HepG2 (cell line): ENCODE measurements around the gene CHCT1. TPM values are rescaled to one million over a fixed set of nuclear protein-coding genes. Genes with fewer than 3 reads are reported as not detected.

Experiments used
- HDAC2 ChIP-seq: sonication (generic); formaldehyde crosslinking; IDR thresholded peaks from 2 replicates; pipeline ENCODE4 v1.4.0; 2020; ENCODE audit warnings: missing genetic modification reagents
- HMG20B ChIP-seq: conservative IDR thresholded peaks from 2 replicates; pipeline ENCODE4 v1.6.1; 2016; ENCODE audit warnings: missing genetic modification reagents, missing compliant biosample characterization
- NR2C2 ChIP-seq: sonication (generic); formaldehyde crosslinking; IDR thresholded peaks from 2 replicates; pipeline ENCODE4 v1.4.0; 2020; ENCODE audit warnings: missing genetic modification reagents, mild to moderate bottlenecking, moderate library complexity, borderline replicate concordance
- PHF20 ChIP-seq: sonication (generic); formaldehyde crosslinking; IDR thresholded peaks from 2 replicates; pipeline ENCODE4 v1.5.0; 2020; ENCODE audit warnings: mild to moderate bottlenecking, missing genetic modification reagents
- SRSF1 ChIP-seq: fragments of 200-400 bp; formaldehyde crosslinking; optimal IDR thresholded peaks from 2 replicates; pipeline ENCODE3; 2017; ENCODE audit warnings: mild to moderate bottlenecking, low read depth, low read length, moderate library complexity
- ZBTB4 ChIP-seq: sonication (generic); formaldehyde crosslinking; IDR thresholded peaks from 2 replicates; pipeline ENCODE4 v1.4.0; 2020; ENCODE audit warnings: missing genetic modification reagents, mild to moderate bottlenecking, borderline replicate concordance
- ZHX1 ChIP-seq: sonication (generic); formaldehyde crosslinking; IDR thresholded peaks from 2 replicates; pipeline ENCODE4 v1.8.1; 2022; ENCODE audit warnings: low read depth, mild to moderate bottlenecking, missing genetic modification reagents
- ZNF124 ChIP-seq: sonication (generic); formaldehyde crosslinking; IDR thresholded peaks from 2 replicates; pipeline ENCODE4 v1.4.0; 2020; ENCODE audit warnings: missing genetic modification reagents
- ZNF253 ChIP-seq: sonication (generic); formaldehyde crosslinking; IDR thresholded peaks from 2 replicates; pipeline ENCODE4 v1.8.0; 2022; ENCODE audit warnings: mild to moderate bottlenecking, missing genetic modification reagents, borderline replicate concordance
- ZNF282 ChIP-seq: fragments of 450-650 bp; IDR thresholded peaks from 2 replicates; pipeline ENCODE4 v1.6.1; 2018; ENCODE audit not compliant: partially characterized antibody
- ZNF543 ChIP-seq: sonication (generic); formaldehyde crosslinking; IDR thresholded peaks from 2 replicates; pipeline ENCODE4 v1.4.0; 2020; ENCODE audit warnings: mild to moderate bottlenecking, missing genetic modification reagents
- ZNF670 ChIP-seq: sonication (generic); formaldehyde crosslinking; IDR thresholded peaks from 2 replicates; pipeline ENCODE4 v1.8.0; 2022; ENCODE audit warnings: mild to moderate bottlenecking, missing genetic modification reagents, borderline replicate concordance
- ZNF850 ChIP-seq: sonication (generic); formaldehyde crosslinking; conservative IDR thresholded peaks from 2 replicates; pipeline ENCODE4 v1.9.0; 2021; ENCODE audit warnings: mild to moderate bottlenecking, missing genetic modification reagents
- polyA plus RNA-seq, 8 experiments: library from polyadenylated mRNA; depleted of rRNA in 3 of 8; stranded (reverse) in 7 of 8; unstranded in 1 of 8; fragments of >200 nt; fragmentation: Illumina TruSeq in 4 of 8; extraction: Trizol in 4 of 8; gene quantifications; 2 replicates each; pipeline versions ENCODE4 v1.2.1 to v1.2.3, GENCODE V29; 2011 to 2016; ENCODE audit warnings: low read depth in 4 of 8, missing spikeins in 1 of 8, mixed read lengths in 1 of 8; ENCODE audit not compliant: insufficient read depth in 1 of 8
- total RNA-seq, 5 experiments: library from RNA; depleted of rRNA; stranded (reverse); fragments of >200 nt; fragmentation: Illumina TruSeq; extraction: Trizol; gene quantifications; 2 replicates each; pipeline ENCODE4 v1.2.3, GENCODE V29; 2016; ENCODE audit warnings: low read depth in 1 of 5
- TF ChIP-seq, protein P1 (sequence below): sonication (generic); formaldehyde crosslinking; IDR thresholded peaks from 2 replicates; pipeline ENCODE4 v1.5.1; 2020; ENCODE audit warnings: mild to moderate bottlenecking, missing genetic modification reagents, moderate library complexity
- TF ChIP-seq, protein P2 (sequence below): sonication (generic); formaldehyde crosslinking; IDR thresholded peaks from 2 replicates; pipeline ENCODE4 v1.4.0; 2020; ENCODE audit warnings: missing genetic modification reagents

The CHCT1 gene
- total and polyA plus RNA-seq, 2 of the 13 experiments (the other 11 are each of a cell fraction or from before 2014, with no cell fraction given), result not detected

GRCh38 chr17:60391471-60392041 is 30.7 kb upstream of the CHCT1 start (continued):
- TF ChIP-seq, protein P1, sequence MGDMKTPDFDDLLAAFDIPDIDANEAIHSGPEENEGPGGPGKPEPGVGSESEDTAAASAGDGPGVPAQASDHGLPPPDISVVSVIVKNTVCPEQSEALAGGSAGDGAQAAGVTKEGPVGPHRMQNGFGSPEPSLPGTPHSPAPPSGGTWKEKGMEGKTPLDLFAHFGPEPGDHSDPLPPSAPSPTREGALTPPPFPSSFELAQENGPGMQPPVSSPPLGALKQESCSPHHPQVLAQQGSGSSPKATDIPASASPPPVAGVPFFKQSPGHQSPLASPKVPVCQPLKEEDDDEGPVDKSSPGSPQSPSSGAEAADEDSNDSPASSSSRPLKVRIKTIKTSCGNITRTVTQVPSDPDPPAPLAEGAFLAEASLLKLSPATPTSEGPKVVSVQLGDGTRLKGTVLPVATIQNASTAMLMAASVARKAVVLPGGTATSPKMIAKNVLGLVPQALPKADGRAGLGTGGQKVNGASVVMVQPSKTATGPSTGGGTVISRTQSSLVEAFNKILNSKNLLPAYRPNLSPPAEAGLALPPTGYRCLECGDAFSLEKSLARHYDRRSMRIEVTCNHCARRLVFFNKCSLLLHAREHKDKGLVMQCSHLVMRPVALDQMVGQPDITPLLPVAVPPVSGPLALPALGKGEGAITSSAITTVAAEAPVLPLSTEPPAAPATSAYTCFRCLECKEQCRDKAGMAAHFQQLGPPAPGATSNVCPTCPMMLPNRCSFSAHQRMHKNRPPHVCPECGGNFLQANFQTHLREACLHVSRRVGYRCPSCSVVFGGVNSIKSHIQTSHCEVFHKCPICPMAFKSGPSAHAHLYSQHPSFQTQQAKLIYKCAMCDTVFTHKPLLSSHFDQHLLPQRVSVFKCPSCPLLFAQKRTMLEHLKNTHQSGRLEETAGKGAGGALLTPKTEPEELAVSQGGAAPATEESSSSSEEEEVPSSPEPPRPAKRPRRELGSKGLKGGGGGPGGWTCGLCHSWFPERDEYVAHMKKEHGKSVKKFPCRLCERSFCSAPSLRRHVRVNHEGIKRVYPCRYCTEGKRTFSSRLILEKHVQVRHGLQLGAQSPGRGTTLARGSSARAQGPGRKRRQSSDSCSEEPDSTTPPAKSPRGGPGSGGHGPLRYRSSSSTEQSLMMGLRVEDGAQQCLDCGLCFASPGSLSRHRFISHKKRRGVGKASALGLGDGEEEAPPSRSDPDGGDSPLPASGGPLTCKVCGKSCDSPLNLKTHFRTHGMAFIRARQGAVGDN, result no peak
- TF ChIP-seq, protein P2, sequence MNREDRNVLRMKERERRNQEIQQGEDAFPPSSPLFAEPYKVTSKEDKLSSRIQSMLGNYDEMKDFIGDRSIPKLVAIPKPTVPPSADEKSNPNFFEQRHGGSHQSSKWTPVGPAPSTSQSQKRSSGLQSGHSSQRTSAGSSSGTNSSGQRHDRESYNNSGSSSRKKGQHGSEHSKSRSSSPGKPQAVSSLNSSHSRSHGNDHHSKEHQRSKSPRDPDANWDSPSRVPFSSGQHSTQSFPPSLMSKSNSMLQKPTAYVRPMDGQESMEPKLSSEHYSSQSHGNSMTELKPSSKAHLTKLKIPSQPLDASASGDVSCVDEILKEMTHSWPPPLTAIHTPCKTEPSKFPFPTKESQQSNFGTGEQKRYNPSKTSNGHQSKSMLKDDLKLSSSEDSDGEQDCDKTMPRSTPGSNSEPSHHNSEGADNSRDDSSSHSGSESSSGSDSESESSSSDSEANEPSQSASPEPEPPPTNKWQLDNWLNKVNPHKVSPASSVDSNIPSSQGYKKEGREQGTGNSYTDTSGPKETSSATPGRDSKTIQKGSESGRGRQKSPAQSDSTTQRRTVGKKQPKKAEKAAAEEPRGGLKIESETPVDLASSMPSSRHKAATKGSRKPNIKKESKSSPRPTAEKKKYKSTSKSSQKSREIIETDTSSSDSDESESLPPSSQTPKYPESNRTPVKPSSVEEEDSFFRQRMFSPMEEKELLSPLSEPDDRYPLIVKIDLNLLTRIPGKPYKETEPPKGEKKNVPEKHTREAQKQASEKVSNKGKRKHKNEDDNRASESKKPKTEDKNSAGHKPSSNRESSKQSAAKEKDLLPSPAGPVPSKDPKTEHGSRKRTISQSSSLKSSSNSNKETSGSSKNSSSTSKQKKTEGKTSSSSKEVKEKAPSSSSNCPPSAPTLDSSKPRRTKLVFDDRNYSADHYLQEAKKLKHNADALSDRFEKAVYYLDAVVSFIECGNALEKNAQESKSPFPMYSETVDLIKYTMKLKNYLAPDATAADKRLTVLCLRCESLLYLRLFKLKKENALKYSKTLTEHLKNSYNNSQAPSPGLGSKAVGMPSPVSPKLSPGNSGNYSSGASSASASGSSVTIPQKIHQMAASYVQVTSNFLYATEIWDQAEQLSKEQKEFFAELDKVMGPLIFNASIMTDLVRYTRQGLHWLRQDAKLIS (CRISPR knock-in tag), result peak; percentile 34; the same call in 1 of the 2 replicates
- TF ChIP-seq ZNF850 (CRISPR knock-in tag) (no peak), SRSF1 (no peak), ZHX1 (peak; percentile 18; the same call in 1 of the 2 replicates), ZNF253 (CRISPR knock-in tag) (no peak), ZNF670 (CRISPR knock-in tag) (no peak), HDAC2 (CRISPR knock-in tag) (no peak), PHF20 (CRISPR knock-in tag) (no peak), ZNF543 (CRISPR knock-in tag) (no peak), ZNF124 (peak; percentile 22), HMG20B (no peak; the same call in 1 of the 2 replicates), ZNF282 (no peak), ZBTB4 (no peak), NR2C2 (CRISPR knock-in tag) (no peak)
